H7 (cell line): Measurements from ENCODE around the gene XRCC3. TPM values are rescaled to one million over a fixed set of nuclear protein-coding genes. Genes with fewer than 3 reads are reported as not detected.

ENCODE experiments used
- DNase-seq: peaks from one replicate; pipeline ENCODE4 v3.0.0; 2012
- H3K27me3 ChIP-seq: 2 replicates; pipeline ENCODE4 v1.6.0; 2011; ENCODE audit warnings: mild to moderate bottlenecking, low read length; ENCODE audit not compliant: control insufficient read depth, insufficient read depth
- H3K36me3 ChIP-seq: replicated peaks from 2 replicates; pipeline ENCODE4 v1.5.1; 2011; ENCODE audit warnings: low read length; ENCODE audit not compliant: control insufficient read depth, insufficient read depth
- H3K4me3 ChIP-seq: 2 replicates; pipeline ENCODE4 v1.5.1; 2011; ENCODE audit warnings: low read depth, mild to moderate bottlenecking, control low read depth, low read length, moderate library complexity; ENCODE audit not compliant: insufficient read depth
- total RNA-seq: library from RNA; depleted of rRNA; stranded (reverse); fragments of >200 nt; shearing (Covaris generic); gene quantifications from 2 replicates; pipeline ENCODE4 v1.2.3, GENCODE V29; 2014

Gene XRCC3
- total RNA-seq, 1 experiment from 2014 or later, result 75.1 TPM

- no peak overlapping the region for H3K4me3 ChIP-seq
- H3K27me3 ChIP-seq, result no peaks in the 10 kb centered on the region
- DNase-seq, result peak; percentile 57
- H3K36me3 ChIP-seq, result peaks cover 12% of the 10 kb centered on the region
Observed at GRCh38 chr14:103734081-103734888, 19.0 kb upstream of the XRCC3 start.

GRCh38 chr14:103733651-103734050, 18.4 kb upstream of the XRCC3 start:
- Histone ChIP-seq H3K36me3 (peaks cover 14% of the 10 kb centered on the region), H3K27me3 (no peaks in the 10 kb centered on the region), H3K4me3 (no peak overlapping the region)
- DNase-seq, result no peak

- H3K27me3 ChIP-seq, result no peaks in the 10 kb centered on the region
- DNase-seq, result peak; percentile 39
- H3K36me3 ChIP-seq, result peaks cover 15% of the 10 kb centered on the region
- no peak overlapping the region for H3K4me3 ChIP-seq
Observed at GRCh38 chr14:103732868-103733620, 17.8 kb upstream of the XRCC3 start.

GRCh38 chr14:103731916-103732867, 16.9 kb upstream of the XRCC3 start:
- Histone ChIP-seq H3K27me3 (no peaks in the 10 kb centered on the region), H3K36me3 (peaks cover 15% of the 10 kb centered on the region), H3K4me3 (no peak overlapping the region)
- DNase-seq, result peak; percentile 55

- H3K4me3 ChIP-seq, result no peak overlapping the region
- peaks cover 15% of the 10 kb centered on the region for H3K36me3 ChIP-seq
- DNase-seq, result no peak
- H3K27me3 ChIP-seq, result no peaks in the 10 kb centered on the region
Observed at GRCh38 chr14:103731481-103731880, 16.2 kb upstream of the XRCC3 start.

GRCh38 chr14:103730490-103731035, 15.3 kb upstream of the XRCC3 start:
- Histone ChIP-seq H3K27me3 (no peaks in the 10 kb centered on the region), H3K4me3 (no peak overlapping the region), H3K36me3 (peaks cover 15% of the 10 kb centered on the region)
- DNase-seq, result peak; percentile 80

- peaks cover 15% of the 10 kb centered on the region for H3K36me3 ChIP-seq
- H3K4me3 ChIP-seq, result no peak overlapping the region
- H3K27me3 ChIP-seq, result no peaks in the 10 kb centered on the region
- DNase-seq, result no peak
Observed at GRCh38 chr14:103729496-103730448, 14.5 kb upstream of the XRCC3 start.

GRCh38 chr14:103728721-103729120, 13.5 kb upstream of the XRCC3 start:
- Histone ChIP-seq H3K4me3 (no peak overlapping the region), H3K27me3 (no peaks in the 10 kb centered on the region), H3K36me3 (peaks cover 15% of the 10 kb centered on the region)
- no peak for DNase-seq

GRCh38 chr14:103728141-103728540, 12.9 kb upstream of the XRCC3 start:
- DNase-seq, result no peak
- Histone ChIP-seq H3K4me3 (no peak overlapping the region), H3K36me3 (peaks cover 13% of the 10 kb centered on the region), H3K27me3 (no peaks in the 10 kb centered on the region)

- peak; percentile 66 for DNase-seq
- Histone ChIP-seq H3K27me3 (no peaks in the 10 kb centered on the region), H3K4me3 (no peak overlapping the region), H3K36me3 (peaks cover 10% of the 10 kb centered on the region)
Observed at GRCh38 chr14:103727313-103727980, 12.2 kb upstream of the XRCC3 start.

- DNase-seq, result peak; percentile 71
- Histone ChIP-seq H3K27me3 (no peaks in the 10 kb centered on the region), H3K4me3 (no peak overlapping the region), H3K36me3 (peaks cover 10% of the 10 kb centered on the region)
Observed at GRCh38 chr14:103726474-103726873, 11.2 kb upstream of the XRCC3 start.

- Histone ChIP-seq H3K36me3 (peaks cover 10% of the 10 kb centered on the region), H3K4me3 (no peak overlapping the region), H3K27me3 (no peaks in the 10 kb centered on the region)
- no peak for DNase-seq
Observed at GRCh38 chr14:103725739-103726395, 10.6 kb upstream of the XRCC3 start.
